BJ (cell line): ENCODE results near the gene ABCC8. TPM values are rescaled to one million over a fixed set of nuclear protein-coding genes. Genes with fewer than 3 reads are reported as not detected.

ENCODE experiments used
- CTCF ChIA-PET: fragments of 350-600 bp; formaldehyde crosslinking; extraction: SDS; loops from one replicate; lab custom pipeline; 2021; ENCODE audit warnings: antibody characterized with exemption, inconsistent platforms; lab: Yijun Ruan, JAX
- POLR2A ChIA-PET: fragments of 300-600 bp; sonication (Branson Sonifier 250); formaldehyde crosslinking; extraction: SDS; loops from one replicate; lab custom pipeline; 2021; ENCODE audit warnings: antibody characterized with exemption; lab: Charles Lee
- DNase-seq: peaks from one replicate; pipeline ENCODE4 v3.0.0-alpha.2; 2011; ENCODE audit warnings: low read depth
- H3K27me3 ChIP-seq: 2 replicates; pipeline ENCODE4 v1.6.0; 2011; ENCODE audit warnings: low read length; ENCODE audit not compliant: control insufficient read depth, insufficient read depth
- H3K36me3 ChIP-seq: 2 replicates; pipeline ENCODE4 v1.5.1; 2011; ENCODE audit warnings: low read length; ENCODE audit not compliant: control insufficient read depth, insufficient read depth
- H3K4me3 ChIP-seq: 2 replicates; pipeline ENCODE4 v1.5.1; 2011; ENCODE audit warnings: low read depth, mild to moderate bottlenecking, control low read depth, low read length
- CTCF ChIP-seq: IDR thresholded peaks from 2 replicates; pipeline ENCODE4 v1.5.1; 2011; ENCODE audit warnings: low read depth, mild to moderate bottlenecking, control low read depth, inconsistent platforms, low read length, moderate library complexity; ENCODE audit not compliant: insufficient read depth
- polyA plus RNA-seq: library from polyadenylated mRNA; depleted of rRNA; stranded (reverse); fragments of >200 nt; gene quantifications from 2 replicates; pipeline ENCODE4 v1.2.3, GENCODE V29; 2011

Gene ABCC8
- polyA plus RNA-seq, 1 experiment = not detected

- no peaks in the 10 kb centered on the region for H3K36me3 ChIP-seq
- no peak overlapping the region for H3K4me3 ChIP-seq
- TF ChIP-seq CTCF = no peak
- ChIA-PET CTCF (interaction anchor here (1.6 to 11.3 kb wide), 2 partner anchors 14 to 109 kb away, joined by 3 to 66 read pairs; no protein-coding TSS in a partner anchor), POLR2A (no interaction called here)
- peaks cover 11% of the 10 kb centered on the region for H3K27me3 ChIP-seq
- no peak for DNase-seq
Measured at GRCh38 chr11:17395554-17395961, 81.1 kb downstream of the ABCC8 start.

GRCh38 chr11:17394743-17395390, 81.8 kb downstream of the ABCC8 start:
- H3K36me3 ChIP-seq = no peaks in the 10 kb centered on the region
- peaks cover 11% of the 10 kb centered on the region for H3K27me3 ChIP-seq
- TF ChIP-seq CTCF = no peak
- ChIA-PET POLR2A (no interaction called here), CTCF (interaction anchor here (1.6 to 11.3 kb wide), 2 partner anchors 13 to 110 kb away, joined by 3 to 66 read pairs; no protein-coding TSS in a partner anchor)
- no peak for DNase-seq
- no peak overlapping the region for H3K4me3 ChIP-seq

- POLR2A ChIA-PET = no interaction called here
- H3K27me3 ChIP-seq = peaks cover 11% of the 10 kb centered on the region
Measured at GRCh38 chr11:17393472-17393871, 83.2 kb downstream of the ABCC8 start.

GRCh38 chr11:17392872-17393271, 83.8 kb downstream of the ABCC8 start:
- no peak for TF ChIP-seq CTCF
- H3K27me3 ChIP-seq = peaks cover 8% of the 10 kb centered on the region; the same call in 1 of the 2 replicates
- no peak overlapping the region for H3K4me3 ChIP-seq
- ChIA-PET CTCF (interaction anchor here (11.3 kb wide), 1 partner anchor 11 kb away, joined by 66 read pairs; no protein-coding TSS in a partner anchor), POLR2A (no interaction called here)
- no peaks in the 10 kb centered on the region for H3K36me3 ChIP-seq
- no peak for DNase-seq

More at GRCh38 chr11:17393472-17393871, 83.2 kb downstream of the ABCC8 start:
- TF ChIP-seq CTCF = no peak
- Histone ChIP-seq H3K4me3 (no peak overlapping the region), H3K36me3 (no peaks in the 10 kb centered on the region)
- CTCF ChIA-PET = interaction anchor here (11.3 kb wide), 1 partner anchor 12 kb away, joined by 66 read pairs; no protein-coding TSS in a partner anchor
- DNase-seq = no peak

- Histone ChIP-seq H3K4me3 (no peak overlapping the region), H3K27me3 (peaks cover 6% of the 10 kb centered on the region; the same call in 1 of the 2 replicates), H3K36me3 (no peaks in the 10 kb centered on the region)
- no peak for TF ChIP-seq CTCF
- ChIA-PET CTCF (interaction anchor here (1.6 to 11.3 kb wide), 3 partner anchors 10 to 90 kb away, joined by 3 to 66 read pairs (median 9); no protein-coding TSS in a partner anchor), POLR2A (no interaction called here)
- no peak for DNase-seq
Measured at GRCh38 chr11:17391493-17392355, 84.9 kb downstream of the ABCC8 start.
